GM08714 (cell line): ENCODE measurements around the gene PRRT4.

Experiments used
- H3K4me3 ChIP-seq: fragments of 200-500 bp; sonication (Bioruptor generic); 2 replicates; pipeline ENCODE4 v1.5.1; 2014; ENCODE audit warnings: mild to moderate bottlenecking, low read length, inconsistent platforms
- ZNF274 ChIP-seq: IDR thresholded peaks from 2 replicates; pipeline ENCODE4 v1.6.1; 2012; ENCODE audit warnings: mild to moderate bottlenecking, low read depth, low read length

Gene PRRT4

GRCh38 chr7:128403676-128404075 is 42.2 kb upstream of the PRRT4 start:
- H3K4me3 ChIP-seq, result no peak overlapping the region
- no peak for TF ChIP-seq ZNF274

GRCh38 chr7:128402356-128402755 is 40.9 kb upstream of the PRRT4 start:
- no peak for TF ChIP-seq ZNF274
- H3K4me3 ChIP-seq, result no peak overlapping the region

- TF ChIP-seq ZNF274, result no peak
Measured at GRCh38 chr7:128400566-128400965, 39.1 kb upstream of the PRRT4 start.

GRCh38 chr7:128399991-128400390 is 38.5 kb upstream of the PRRT4 start:
- TF ChIP-seq ZNF274, result no peak
- no peak overlapping the region for H3K4me3 ChIP-seq

More at GRCh38 chr7:128400566-128400965, 39.1 kb upstream of the PRRT4 start:
- no peak overlapping the region for H3K4me3 ChIP-seq

- no peak for TF ChIP-seq ZNF274
Measured at GRCh38 chr7:128398841-128399135, 37.3 kb upstream of the PRRT4 start.

GRCh38 chr7:128398016-128398840 is 36.7 kb upstream of the PRRT4 start:
- no peak overlapping the region for H3K4me3 ChIP-seq
- TF ChIP-seq ZNF274, result no peak

More at GRCh38 chr7:128398841-128399135, 37.3 kb upstream of the PRRT4 start:
- H3K4me3 ChIP-seq, result no peak overlapping the region

- H3K4me3 ChIP-seq, result no peak overlapping the region
- no peak for TF ChIP-seq ZNF274
Measured at GRCh38 chr7:128396357-128396756, 34.9 kb upstream of the PRRT4 start.

GRCh38 chr7:128395748-128396147 is 34.3 kb upstream of the PRRT4 start:
- TF ChIP-seq ZNF274, result no peak
- H3K4me3 ChIP-seq, result no peak overlapping the region

- no peak overlapping the region for H3K4me3 ChIP-seq
- TF ChIP-seq ZNF274, result no peak
Measured at GRCh38 chr7:128394904-128395496, 33.5 kb upstream of the PRRT4 start.

- H3K4me3 ChIP-seq, result no peak overlapping the region
- no peak for TF ChIP-seq ZNF274
Measured at GRCh38 chr7:128393526-128394330, 32.2 kb upstream of the PRRT4 start.

- no peak for TF ChIP-seq ZNF274
- H3K4me3 ChIP-seq, result no peak overlapping the region
Measured at GRCh38 chr7:128392446-128393327, 31.2 kb upstream of the PRRT4 start.

- TF ChIP-seq ZNF274, result no peak
- H3K4me3 ChIP-seq, result no peak overlapping the region
Measured at GRCh38 chr7:128391805-128392204, 30.3 kb upstream of the PRRT4 start.

GRCh38 chr7:128390871-128391565 is 29.5 kb upstream of the PRRT4 start:
- H3K4me3 ChIP-seq, result no peak overlapping the region
- TF ChIP-seq ZNF274, result no peak
